Dermis blood vessel endothelial cell (primary cell): ENCODE results near the gene DNA2. TPM values are rescaled to one million over a fixed set of nuclear protein-coding genes. Genes with fewer than 3 reads are reported as not detected.
A peak's percentile ranks its signal among the peaks of the same experiment; 100 is the strongest.
"Not testable (repeated sequence)": the region's sequence is repeated elsewhere in the genome, so short reads cannot be mapped to it uniquely, and the experiment has no call there.

ENCODE experiments used
- DNase-seq: peaks from one replicate; pipeline ENCODE4 v3.0.0; 2010
- total RNA-seq: library from RNA; depleted of rRNA; stranded (reverse); fragments of >200 nt; gene quantifications from 2 replicates; pipeline ENCODE4 v1.2.3, GENCODE V29; 2014

Gene DNA2
- total RNA-seq, result 8.7 and 11.6 TPM in 2 replicates

GRCh38 chr10:68471586-68472408, at the start of gene DNA2:
Gene DNA2, minus strand, starts transcription at chr10:68471973. Its CDS starts 109 bp downstream, at chr10:68471864.
- peak; percentile 67 for DNase-seq

- DNase-seq, result not testable (repeated sequence)
Measured at GRCh38 chr10:68518609-68519008, 46.8 kb upstream of the DNA2 start.

- no peak for DNase-seq
Measured at GRCh38 chr10:68517188-68517587, 45.4 kb upstream of the DNA2 start.

GRCh38 chr10:68516766-68517165, 45.0 kb upstream of the DNA2 start:
- no peak for DNase-seq

- DNase-seq, result not testable (repeated sequence)
Measured at GRCh38 chr10:68516216-68516615, 44.4 kb upstream of the DNA2 start.

GRCh38 chr10:68508090-68508489, 36.3 kb upstream of the DNA2 start:
- DNase-seq, result no peak

GRCh38 chr10:68506411-68506810, 34.6 kb upstream of the DNA2 start:
- no peak for DNase-seq

GRCh38 chr10:68502846-68503245, 31.1 kb upstream of the DNA2 start:
- no peak for DNase-seq

- no peak for DNase-seq
Measured at GRCh38 chr10:68501691-68502090, 29.9 kb upstream of the DNA2 start.

- DNase-seq, result no peak
Measured at GRCh38 chr10:68499544-68499943, 27.8 kb upstream of the DNA2 start.

- no peak for DNase-seq
Measured at GRCh38 chr10:68496072-68496471, 24.3 kb upstream of the DNA2 start.

- DNase-seq, result no peak
Measured at GRCh38 chr10:68492118-68492517, 20.3 kb upstream of the DNA2 start.

- DNase-seq, result no peak
Measured at GRCh38 chr10:68489919-68490318, 18.1 kb upstream of the DNA2 start.

GRCh38 chr10:68474021-68474420, 2.2 kb upstream of the DNA2 start:
- DNase-seq, result no peak

- DNase-seq, result no peak
Measured at GRCh38 chr10:68471063-68471585, 649 bp downstream of the DNA2 start.

GRCh38 chr10:68470300-68470699, 1.5 kb downstream of the DNA2 start:
- DNase-seq, result no peak

GRCh38 chr10:68469838-68470237, 1.9 kb downstream of the DNA2 start:
- no peak for DNase-seq

- DNase-seq, result not testable (repeated sequence)
Measured at GRCh38 chr10:68464729-68465128, 7.0 kb downstream of the DNA2 start.

GRCh38 chr10:68463365-68464093, 8.2 kb downstream of the DNA2 start:
- no peak for DNase-seq

- no peak for DNase-seq
Measured at GRCh38 chr10:68462536-68462935, 9.2 kb downstream of the DNA2 start.

GRCh38 chr10:68461032-68461431, 10.7 kb downstream of the DNA2 start:
- no peak for DNase-seq

GRCh38 chr10:68449698-68450097, 22.1 kb downstream of the DNA2 start:
- peak; percentile 8 for DNase-seq

GRCh38 chr10:68446179-68446578, 25.6 kb downstream of the DNA2 start:
- DNase-seq, result no peak

GRCh38 chr10:68442971-68443370, 28.8 kb downstream of the DNA2 start:
- no peak for DNase-seq
